ENCODE data around the gene MOB3A.

MOB3A gene

GRCh38 chr19:2096034-2096479 is at the start of gene MOB3A:
TSS of gene MOB3A (minus strand) at chr19:2096326. CDS start at chr19:2078560, 17,766 bp downstream.
- Histone ChIP-seq H3K9me3 (ENCODE audit: control insufficient read depth, insufficient read depth, low read length) (no peaks in the 10 kb centered on the region), H3K9ac (ENCODE audit: low read depth, low read length) (no peak within 1 kb of the TSS), H3K27me3 (ENCODE audit: control insufficient read depth, insufficient read depth, low read length) (no peaks in the 10 kb centered on the region), H3K4me3 (ENCODE audit: low read depth, low read length) (peak within 1 kb of the TSS; percentile 55), H3K4me1 (ENCODE audit: control insufficient read depth, insufficient read depth, low read length) (no peaks in the 10 kb centered on the region), H3K36me3 (ENCODE audit: control insufficient read depth, insufficient read depth, low read length) (peaks cover 19% of the 10 kb centered on the region)

GRCh38 chr19:2145831-2146241 is 49.7 kb upstream of the MOB3A start:
- Histone ChIP-seq H3K36me3 (ENCODE audit: control insufficient read depth, insufficient read depth, low read length) (peaks cover 6% of the 10 kb centered on the region), H3K9ac (ENCODE audit: low read depth, low read length) (no peak overlapping the region), H3K9me3 (ENCODE audit: control insufficient read depth, insufficient read depth, low read length) (no peaks in the 10 kb centered on the region), H3K27me3 (ENCODE audit: control insufficient read depth, insufficient read depth, low read length) (no peaks in the 10 kb centered on the region), H3K4me3 (ENCODE audit: low read depth, low read length) (no peak overlapping the region), H3K4me1 (ENCODE audit: control insufficient read depth, insufficient read depth, low read length) (peaks cover 13% of the 10 kb centered on the region)

DNA sequence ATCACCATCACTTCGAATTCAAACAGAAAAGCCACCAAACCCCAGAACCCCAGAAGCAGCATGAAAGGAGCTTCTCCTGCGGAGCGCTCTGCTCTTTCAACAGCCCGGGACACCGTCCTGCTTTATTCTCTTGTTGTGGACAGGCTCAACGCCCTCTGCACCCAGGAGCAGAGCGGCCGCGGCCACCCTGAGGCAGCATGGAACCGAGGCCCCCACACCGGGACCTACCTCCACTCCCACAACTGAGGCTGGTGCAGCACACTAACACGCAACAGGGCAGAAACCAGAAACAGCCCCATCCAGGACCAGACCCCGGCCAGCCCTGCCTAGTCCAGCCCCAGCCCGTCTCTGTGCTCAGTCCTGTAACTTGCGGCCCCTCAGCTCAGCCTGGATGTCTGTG is 48.1 kb upstream of the MOB3A start:
- H3K9ac ChIP-seq (ENCODE audit: low read depth, low read length): no peak overlapping the region
- no peaks in the 10 kb centered on the region for H3K9me3 ChIP-seq (ENCODE audit: control insufficient read depth, insufficient read depth, low read length)
- H3K36me3 ChIP-seq (ENCODE audit: control insufficient read depth, insufficient read depth, low read length): peaks cover 5% of the 10 kb centered on the region
- H3K4me3 ChIP-seq (ENCODE audit: low read depth, low read length): no peak overlapping the region
- no peaks in the 10 kb centered on the region for H3K27me3 ChIP-seq (ENCODE audit: control insufficient read depth, insufficient read depth, low read length)
- H3K4me1 ChIP-seq (ENCODE audit: control insufficient read depth, insufficient read depth, low read length): peaks cover 5% of the 10 kb centered on the region

- Histone ChIP-seq H3K4me3 (ENCODE audit: low read depth, low read length) (no peak overlapping the region), H3K9ac (ENCODE audit: low read depth, low read length) (no peak overlapping the region), H3K36me3 (ENCODE audit: control insufficient read depth, insufficient read depth, low read length) (peaks cover 17% of the 10 kb centered on the region), H3K9me3 (ENCODE audit: control insufficient read depth, insufficient read depth, low read length) (no peaks in the 10 kb centered on the region), H3K27me3 (ENCODE audit: control insufficient read depth, insufficient read depth, low read length) (no peaks in the 10 kb centered on the region), H3K4me1 (ENCODE audit: control insufficient read depth, insufficient read depth, low read length) (no peaks in the 10 kb centered on the region)
Observed at GRCh38 chr19:2142173-2142829, 46.2 kb upstream of the MOB3A start.

GRCh38 chr19:2140138-2140569 is 44.0 kb upstream of the MOB3A start:
- H3K36me3 ChIP-seq (ENCODE audit: control insufficient read depth, insufficient read depth, low read length): peaks cover 27% of the 10 kb centered on the region
- no peaks in the 10 kb centered on the region for H3K9me3 ChIP-seq (ENCODE audit: control insufficient read depth, insufficient read depth, low read length)
- H3K4me3 ChIP-seq (ENCODE audit: low read depth, low read length): no peak overlapping the region
- H3K9ac ChIP-seq (ENCODE audit: low read depth, low read length): no peak overlapping the region
- H3K4me1 ChIP-seq (ENCODE audit: control insufficient read depth, insufficient read depth, low read length): no peaks in the 10 kb centered on the region
- H3K27me3 ChIP-seq (ENCODE audit: control insufficient read depth, insufficient read depth, low read length): no peaks in the 10 kb centered on the region

GRCh38 chr19:2139385-2140137 is 43.4 kb upstream of the MOB3A start:
- no peaks in the 10 kb centered on the region for H3K4me1 ChIP-seq (ENCODE audit: control insufficient read depth, insufficient read depth, low read length)
- H3K27me3 ChIP-seq (ENCODE audit: control insufficient read depth, insufficient read depth, low read length): no peaks in the 10 kb centered on the region
- H3K9me3 ChIP-seq (ENCODE audit: control insufficient read depth, insufficient read depth, low read length): no peaks in the 10 kb centered on the region
- H3K9ac ChIP-seq (ENCODE audit: low read depth, low read length): no peak overlapping the region
- H3K36me3 ChIP-seq (ENCODE audit: control insufficient read depth, insufficient read depth, low read length): peaks cover 27% of the 10 kb centered on the region
- H3K4me3 ChIP-seq (ENCODE audit: low read depth, low read length): no peak overlapping the region

DNA sequence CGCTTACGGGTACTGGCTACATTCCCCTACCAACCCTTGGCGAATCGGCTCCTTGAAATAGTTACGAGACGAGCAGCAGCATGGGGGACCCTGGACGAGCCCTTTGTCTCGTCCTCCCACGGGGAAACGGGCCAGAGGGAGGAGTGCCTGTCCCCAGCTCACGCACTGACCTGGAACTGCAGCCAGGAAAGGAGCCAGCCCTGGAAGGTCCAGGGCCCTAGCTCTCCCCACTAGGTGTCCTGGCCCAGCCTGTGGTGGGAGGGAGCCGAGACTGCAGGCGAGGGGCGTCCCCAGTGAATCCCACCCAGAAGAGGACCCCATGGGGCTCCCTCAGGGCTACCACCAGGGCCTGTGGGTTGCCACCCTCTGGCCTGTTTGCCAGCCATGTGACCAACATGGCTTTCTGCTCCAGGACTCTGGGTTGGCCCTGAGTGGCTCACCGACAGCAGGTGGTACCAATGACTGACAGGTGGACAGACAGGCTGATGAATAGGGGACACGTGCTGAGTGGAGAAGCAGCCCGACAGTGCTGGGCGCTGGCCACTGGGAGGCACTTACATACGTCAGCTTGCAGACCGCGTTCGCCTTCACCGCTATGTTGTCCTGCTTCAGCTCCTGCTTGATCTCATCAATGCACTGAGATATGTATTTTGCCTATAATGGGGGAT is 42.1 kb upstream of the MOB3A start:
- H3K27me3 ChIP-seq (ENCODE audit: control insufficient read depth, insufficient read depth, low read length): no peaks in the 10 kb centered on the region
- no peak overlapping the region for H3K4me3 ChIP-seq (ENCODE audit: low read depth, low read length)
- H3K9ac ChIP-seq (ENCODE audit: low read depth, low read length): no peak overlapping the region
- no peaks in the 10 kb centered on the region for H3K4me1 ChIP-seq (ENCODE audit: control insufficient read depth, insufficient read depth, low read length)
- H3K36me3 ChIP-seq (ENCODE audit: control insufficient read depth, insufficient read depth, low read length): peaks cover 28% of the 10 kb centered on the region
- H3K9me3 ChIP-seq (ENCODE audit: control insufficient read depth, insufficient read depth, low read length): no peaks in the 10 kb centered on the region

DNA sequence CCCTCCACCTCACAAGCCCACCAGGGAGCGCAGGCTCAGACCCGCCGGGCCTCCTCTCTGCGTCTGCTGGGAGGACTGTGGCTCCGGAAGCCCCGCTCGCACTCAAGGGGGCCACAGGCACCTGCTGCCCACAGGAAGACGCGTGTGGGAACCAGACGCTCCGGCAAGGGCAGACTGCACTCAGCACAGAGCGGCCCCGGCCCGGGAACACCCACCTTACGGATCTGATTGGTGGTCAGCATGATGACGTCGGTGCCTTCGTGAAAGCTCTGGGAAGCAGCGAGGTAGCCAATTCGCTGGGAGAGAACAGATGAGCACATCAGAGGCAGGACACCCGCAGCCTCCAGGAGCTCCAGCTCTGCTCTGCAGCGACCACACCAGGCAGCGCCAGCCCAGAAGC is 40.7 kb upstream of the MOB3A start:
- no peak overlapping the region for H3K4me3 ChIP-seq (ENCODE audit: low read depth, low read length)
- no peaks in the 10 kb centered on the region for H3K27me3 ChIP-seq (ENCODE audit: control insufficient read depth, insufficient read depth, low read length)
- peaks cover 42% of the 10 kb centered on the region for H3K36me3 ChIP-seq (ENCODE audit: control insufficient read depth, insufficient read depth, low read length)
- H3K9ac ChIP-seq (ENCODE audit: low read depth, low read length): no peak overlapping the region
- H3K4me1 ChIP-seq (ENCODE audit: control insufficient read depth, insufficient read depth, low read length): no peaks in the 10 kb centered on the region
- H3K9me3 ChIP-seq (ENCODE audit: control insufficient read depth, insufficient read depth, low read length): no peaks in the 10 kb centered on the region

DNA sequence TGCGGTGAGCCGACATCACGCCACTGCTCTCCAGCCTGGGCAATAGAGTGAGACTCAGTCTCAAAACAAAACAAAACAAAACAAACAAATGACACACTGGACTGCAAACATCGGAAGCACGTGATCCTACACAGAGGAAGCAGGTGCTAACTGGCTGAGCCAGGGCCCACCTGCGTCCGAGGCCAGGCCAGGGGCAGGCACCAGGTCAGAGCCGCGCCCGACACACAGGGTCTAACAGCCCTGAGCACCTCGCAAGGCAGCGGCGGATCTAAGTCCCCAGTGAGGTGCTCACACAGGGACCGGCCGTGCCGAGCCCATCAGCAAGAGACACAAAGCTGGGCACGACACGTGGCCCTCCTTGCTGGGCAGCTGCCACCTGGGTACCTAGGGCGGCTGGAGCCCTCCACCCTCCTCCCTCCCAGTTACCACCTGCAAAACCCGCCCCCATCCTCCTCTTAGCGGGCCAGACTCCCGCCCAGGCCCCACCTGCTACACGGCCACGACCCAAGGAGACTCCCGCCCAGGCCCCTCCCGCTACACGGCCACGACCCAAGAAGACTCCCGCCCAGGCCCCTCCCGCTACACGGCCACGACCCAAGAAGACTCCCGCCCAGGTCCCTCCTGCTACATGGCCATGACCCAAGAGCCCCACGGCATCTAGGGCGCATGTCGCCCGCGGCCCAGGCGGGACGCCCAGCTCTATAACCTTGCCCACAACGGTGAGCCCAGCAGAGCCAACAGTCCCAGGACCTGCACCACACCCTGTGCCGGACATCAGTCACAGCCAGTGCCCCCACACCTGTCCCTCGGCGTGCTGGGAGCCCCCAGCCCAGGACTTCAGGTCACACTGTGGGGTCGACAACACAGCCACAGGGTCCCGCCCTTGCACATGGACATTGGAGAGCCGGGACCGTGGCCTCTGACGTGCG is 39.6 kb upstream of the MOB3A start:
- Histone ChIP-seq H3K4me1 (ENCODE audit: control insufficient read depth, insufficient read depth, low read length) (no peaks in the 10 kb centered on the region), H3K27me3 (ENCODE audit: control insufficient read depth, insufficient read depth, low read length) (no peaks in the 10 kb centered on the region), H3K4me3 (ENCODE audit: low read depth, low read length) (no peak overlapping the region), H3K9me3 (ENCODE audit: control insufficient read depth, insufficient read depth, low read length) (no peaks in the 10 kb centered on the region), H3K36me3 (ENCODE audit: control insufficient read depth, insufficient read depth, low read length) (peaks cover 51% of the 10 kb centered on the region), H3K9ac (ENCODE audit: low read depth, low read length) (no peak overlapping the region)

- Histone ChIP-seq H3K36me3 (ENCODE audit: control insufficient read depth, insufficient read depth, low read length) (peaks cover 61% of the 10 kb centered on the region), H3K9me3 (ENCODE audit: control insufficient read depth, insufficient read depth, low read length) (no peaks in the 10 kb centered on the region), H3K9ac (ENCODE audit: low read depth, low read length) (no peak overlapping the region), H3K27me3 (ENCODE audit: control insufficient read depth, insufficient read depth, low read length) (no peaks in the 10 kb centered on the region), H3K4me1 (ENCODE audit: control insufficient read depth, insufficient read depth, low read length) (no peaks in the 10 kb centered on the region), H3K4me3 (ENCODE audit: low read depth, low read length) (no peak overlapping the region)
Observed at GRCh38 chr19:2132731-2133490, 36.8 kb upstream of the MOB3A start.

Measured in iPS-15b (cell line).